ENCODE data around the gene ZDHHC4. TPM values are rescaled to one million over a fixed set of nuclear protein-coding genes. Genes with fewer than 3 reads are reported as not detected.

ZDHHC4 gene
- total and polyA plus RNA-seq, 9 of the 15 experiments (the other 6 are each of a cell fraction or from before 2014, with no cell fraction given) = 33.4 to 106 (median 58.3) TPM

DNA sequence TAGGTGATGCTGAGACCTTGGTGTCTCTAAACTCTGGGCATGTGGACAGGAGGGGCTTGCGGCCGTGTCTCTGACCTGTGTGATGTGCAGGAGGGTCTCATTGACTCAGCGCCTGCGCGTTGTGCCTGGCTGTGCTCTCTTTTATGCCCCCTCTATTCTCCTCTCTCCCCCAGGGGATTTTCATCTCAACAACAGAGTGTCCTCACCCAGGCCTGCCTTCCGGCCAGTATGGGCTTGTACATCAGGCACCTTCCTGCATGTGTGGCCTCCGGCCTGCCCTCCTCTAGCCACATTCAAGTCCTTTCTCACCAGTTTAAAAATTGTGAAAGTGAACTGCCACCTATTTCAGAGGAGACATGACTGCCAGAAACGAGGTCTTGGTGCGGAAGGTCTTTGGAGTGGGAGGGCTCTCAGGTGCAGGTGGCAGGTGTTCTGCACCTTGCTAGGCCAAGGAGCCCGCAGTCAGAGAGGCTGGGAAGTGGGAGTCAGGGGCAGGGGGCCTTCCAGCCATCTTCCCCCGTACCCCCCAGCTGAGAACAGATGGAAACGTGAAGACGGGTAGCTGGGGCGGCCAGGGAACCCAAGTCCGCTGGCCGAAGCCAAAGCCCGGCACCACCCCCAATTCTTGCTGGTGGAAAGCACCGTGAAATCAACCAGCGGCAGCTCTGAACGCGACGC is 12.0 kb downstream of the ZDHHC4 start (continued):
- TF ChIP-seq, protein P1, sequence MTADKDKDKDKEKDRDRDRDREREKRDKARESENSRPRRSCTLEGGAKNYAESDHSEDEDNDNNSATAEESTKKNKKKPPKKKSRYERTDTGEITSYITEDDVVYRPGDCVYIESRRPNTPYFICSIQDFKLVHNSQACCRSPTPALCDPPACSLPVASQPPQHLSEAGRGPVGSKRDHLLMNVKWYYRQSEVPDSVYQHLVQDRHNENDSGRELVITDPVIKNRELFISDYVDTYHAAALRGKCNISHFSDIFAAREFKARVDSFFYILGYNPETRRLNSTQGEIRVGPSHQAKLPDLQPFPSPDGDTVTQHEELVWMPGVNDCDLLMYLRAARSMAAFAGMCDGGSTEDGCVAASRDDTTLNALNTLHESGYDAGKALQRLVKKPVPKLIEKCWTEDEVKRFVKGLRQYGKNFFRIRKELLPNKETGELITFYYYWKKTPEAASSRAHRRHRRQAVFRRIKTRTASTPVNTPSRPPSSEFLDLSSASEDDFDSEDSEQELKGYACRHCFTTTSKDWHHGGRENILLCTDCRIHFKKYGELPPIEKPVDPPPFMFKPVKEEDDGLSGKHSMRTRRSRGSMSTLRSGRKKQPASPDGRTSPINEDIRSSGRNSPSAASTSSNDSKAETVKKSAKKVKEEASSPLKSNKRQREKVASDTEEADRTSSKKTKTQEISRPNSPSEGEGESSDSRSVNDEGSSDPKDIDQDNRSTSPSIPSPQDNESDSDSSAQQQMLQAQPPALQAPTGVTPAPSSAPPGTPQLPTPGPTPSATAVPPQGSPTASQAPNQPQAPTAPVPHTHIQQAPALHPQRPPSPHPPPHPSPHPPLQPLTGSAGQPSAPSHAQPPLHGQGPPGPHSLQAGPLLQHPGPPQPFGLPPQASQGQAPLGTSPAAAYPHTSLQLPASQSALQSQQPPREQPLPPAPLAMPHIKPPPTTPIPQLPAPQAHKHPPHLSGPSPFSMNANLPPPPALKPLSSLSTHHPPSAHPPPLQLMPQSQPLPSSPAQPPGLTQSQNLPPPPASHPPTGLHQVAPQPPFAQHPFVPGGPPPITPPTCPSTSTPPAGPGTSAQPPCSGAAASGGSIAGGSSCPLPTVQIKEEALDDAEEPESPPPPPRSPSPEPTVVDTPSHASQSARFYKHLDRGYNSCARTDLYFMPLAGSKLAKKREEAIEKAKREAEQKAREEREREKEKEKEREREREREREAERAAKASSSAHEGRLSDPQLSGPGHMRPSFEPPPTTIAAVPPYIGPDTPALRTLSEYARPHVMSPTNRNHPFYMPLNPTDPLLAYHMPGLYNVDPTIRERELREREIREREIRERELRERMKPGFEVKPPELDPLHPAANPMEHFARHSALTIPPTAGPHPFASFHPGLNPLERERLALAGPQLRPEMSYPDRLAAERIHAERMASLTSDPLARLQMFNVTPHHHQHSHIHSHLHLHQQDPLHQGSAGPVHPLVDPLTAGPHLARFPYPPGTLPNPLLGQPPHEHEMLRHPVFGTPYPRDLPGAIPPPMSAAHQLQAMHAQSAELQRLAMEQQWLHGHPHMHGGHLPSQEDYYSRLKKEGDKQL (CRISPR knock-in tag; IDR thresholded peaks at IDR 0.05; ENCODE audit: borderline replicate concordance) = no peak
- TF ChIP-seq HDAC3 (IDR thresholded peaks at IDR 0.05; ENCODE audit: borderline replicate concordance, partially characterized antibody) = no peak
- no peak for TF ChIP-seq YBX1 (IDR thresholded peaks at IDR 0.05)
- no peak for TF ChIP-seq ARNT (IDR thresholded peaks at IDR 0.05)
- no peak for TF ChIP-seq NCOA2 (IDR thresholded peaks at IDR 0.05; ENCODE audit: partially characterized antibody in 2 of 2)
- no peak for TF ChIP-seq GATAD2A (IDR thresholded peaks at IDR 0.05)
- TF ChIP-seq ZNF384 (IDR thresholded peaks at IDR 0.05; ENCODE audit: low read depth, low read length) = no peak
- no peak for TF ChIP-seq SMAD4 (CRISPR knock-in tag; conservative IDR thresholded peaks at IDR 0.05)
- TF ChIP-seq, protein P2, sequence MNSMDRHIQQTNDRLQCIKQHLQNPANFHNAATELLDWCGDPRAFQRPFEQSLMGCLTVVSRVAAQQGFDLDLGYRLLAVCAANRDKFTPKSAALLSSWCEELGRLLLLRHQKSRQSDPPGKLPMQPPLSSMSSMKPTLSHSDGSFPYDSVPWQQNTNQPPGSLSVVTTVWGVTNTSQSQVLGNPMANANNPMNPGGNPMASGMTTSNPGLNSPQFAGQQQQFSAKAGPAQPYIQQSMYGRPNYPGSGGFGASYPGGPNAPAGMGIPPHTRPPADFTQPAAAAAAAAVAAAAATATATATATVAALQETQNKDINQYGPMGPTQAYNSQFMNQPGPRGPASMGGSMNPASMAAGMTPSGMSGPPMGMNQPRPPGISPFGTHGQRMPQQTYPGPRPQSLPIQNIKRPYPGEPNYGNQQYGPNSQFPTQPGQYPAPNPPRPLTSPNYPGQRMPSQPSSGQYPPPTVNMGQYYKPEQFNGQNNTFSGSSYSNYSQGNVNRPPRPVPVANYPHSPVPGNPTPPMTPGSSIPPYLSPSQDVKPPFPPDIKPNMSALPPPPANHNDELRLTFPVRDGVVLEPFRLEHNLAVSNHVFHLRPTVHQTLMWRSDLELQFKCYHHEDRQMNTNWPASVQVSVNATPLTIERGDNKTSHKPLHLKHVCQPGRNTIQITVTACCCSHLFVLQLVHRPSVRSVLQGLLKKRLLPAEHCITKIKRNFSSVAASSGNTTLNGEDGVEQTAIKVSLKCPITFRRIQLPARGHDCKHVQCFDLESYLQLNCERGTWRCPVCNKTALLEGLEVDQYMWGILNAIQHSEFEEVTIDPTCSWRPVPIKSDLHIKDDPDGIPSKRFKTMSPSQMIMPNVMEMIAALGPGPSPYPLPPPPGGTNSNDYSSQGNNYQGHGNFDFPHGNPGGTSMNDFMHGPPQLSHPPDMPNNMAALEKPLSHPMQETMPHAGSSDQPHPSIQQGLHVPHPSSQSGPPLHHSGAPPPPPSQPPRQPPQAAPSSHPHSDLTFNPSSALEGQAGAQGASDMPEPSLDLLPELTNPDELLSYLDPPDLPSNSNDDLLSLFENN (IDR thresholded peaks at IDR 0.05; ENCODE audit: low read depth in 2 of 2, low read length in 2 of 2) = no peak
- TF ChIP-seq DIDO1 (tag; IDR thresholded peaks at IDR 0.05; ENCODE audit: low read depth) = no peak
- TF ChIP-seq THRAP3 (IDR thresholded peaks at IDR 0.05; ENCODE audit: borderline replicate concordance) = no peak
- TF ChIP-seq MEF2A (IDR thresholded peaks at IDR 0.05; ENCODE audit: control insufficient read depth, low read depth, low read length) = no peak
- no peak for TF ChIP-seq ATF1 (CRISPR knock-in tag; IDR thresholded peaks at IDR 0.05)
- TF ChIP-seq ATF1 (tag; IDR thresholded peaks at IDR 0.05) = no peak
- no peak for TF ChIP-seq CBX5 (IDR thresholded peaks at IDR 0.05; ENCODE audit: borderline replicate concordance, low read depth)
- TF ChIP-seq ZFP36 (IDR thresholded peaks at IDR 0.05; ENCODE audit: low read depth, low read length, partially characterized antibody) = no peak
- TF ChIP-seq GABPB1 (CRISPR knock-in tag; IDR thresholded peaks at IDR 0.05) = no peak; the same call in 1 of the 2 replicates
- TF ChIP-seq, protein P3, sequence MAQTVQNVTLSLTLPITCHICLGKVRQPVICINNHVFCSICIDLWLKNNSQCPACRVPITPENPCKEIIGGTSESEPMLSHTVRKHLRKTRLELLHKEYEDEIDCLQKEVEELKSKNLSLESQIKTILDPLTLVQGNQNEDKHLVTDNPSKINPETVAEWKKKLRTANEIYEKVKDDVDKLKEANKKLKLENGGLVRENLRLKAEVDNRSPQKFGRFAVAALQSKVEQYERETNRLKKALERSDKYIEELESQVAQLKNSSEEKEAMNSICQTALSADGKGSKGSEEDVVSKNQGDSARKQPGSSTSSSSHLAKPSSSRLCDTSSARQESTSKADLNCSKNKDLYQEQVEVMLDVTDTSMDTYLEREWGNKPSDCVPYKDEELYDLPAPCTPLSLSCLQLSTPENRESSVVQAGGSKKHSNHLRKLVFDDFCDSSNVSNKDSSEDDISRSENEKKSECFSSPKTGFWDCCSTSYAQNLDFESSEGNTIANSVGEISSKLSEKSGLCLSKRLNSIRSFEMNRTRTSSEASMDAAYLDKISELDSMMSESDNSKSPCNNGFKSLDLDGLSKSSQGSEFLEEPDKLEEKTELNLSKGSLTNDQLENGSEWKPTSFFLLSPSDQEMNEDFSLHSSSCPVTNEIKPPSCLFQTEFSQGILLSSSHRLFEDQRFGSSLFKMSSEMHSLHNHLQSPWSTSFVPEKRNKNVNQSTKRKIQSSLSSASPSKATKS (CRISPR knock-in tag; IDR thresholded peaks at IDR 0.05) = no peak
- TF ChIP-seq MCM5 (IDR thresholded peaks at IDR 0.05; ENCODE audit: low read depth) = no peak
